Small intestine (tissue), 7 donors: ENCODE results near the gene IGF2R. TPM values are rescaled to one million over a fixed set of nuclear protein-coding genes. Genes with fewer than 3 reads are reported as not detected.

Experiments
- DNase-seq, 2 donors: peaks; one replicate each; pipeline versions ENCODE4 v3.0.0 to v3.0.0-alpha.2; 2013
- FAIRE-seq: peaks from 2 replicates; lab custom pipeline; 2012; peaks lifted over from hg19 to GRCh38; lab: Jason Lieb, UNC
- H3K27ac ChIP-seq, 3 donors: one replicate each; pipeline ENCODE4 v1.5.1; 2013; ENCODE audit warnings: low read length in 2 of 3, mild to moderate bottlenecking in 2 of 3, control low read depth in 1 of 3, inconsistent platforms in 1 of 3, low read depth in 1 of 3, moderate library complexity in 1 of 3
- H3K27me3 ChIP-seq, 3 donors: one replicate each; pipeline ENCODE4 v1.6.1; 2013; ENCODE audit warnings: low read length in 3 of 3, inconsistent platforms in 1 of 3; ENCODE audit not compliant: control insufficient read depth in 3 of 3, insufficient read depth in 3 of 3
- H3K36me3 ChIP-seq, 3 donors: one replicate each; pipeline ENCODE4 v1.6.1; 2013; ENCODE audit warnings: low read length in 3 of 3, inconsistent platforms in 1 of 3, low read depth in 1 of 3, mild to moderate bottlenecking in 1 of 3, moderate library complexity in 1 of 3; ENCODE audit not compliant: control insufficient read depth in 3 of 3, insufficient read depth in 2 of 3
- H3K4me1 ChIP-seq, 3 donors: one replicate each; pipeline ENCODE4 v1.6.1; 2013; ENCODE audit warnings: low read length in 2 of 3, inconsistent platforms in 1 of 3, low read depth in 1 of 3, mild to moderate bottlenecking in 1 of 3, moderate library complexity in 1 of 3; ENCODE audit not compliant: control insufficient read depth in 3 of 3, insufficient read depth in 2 of 3
- H3K4me3 ChIP-seq, 3 donors: one replicate each; pipeline ENCODE4 v1.5.1; 2013; ENCODE audit warnings: low read length in 3 of 3, control low read depth in 1 of 3, inconsistent platforms in 1 of 3, low read depth in 1 of 3, mild to moderate bottlenecking in 1 of 3, moderate library complexity in 1 of 3
- H3K9me3 ChIP-seq, 2 donors: one replicate each; pipeline ENCODE4 v1.6.1; 2013; ENCODE audit warnings: low read depth in 1 of 2, low read length in 1 of 2; ENCODE audit not compliant: control insufficient read depth in 2 of 2, insufficient read depth in 1 of 2
- WGBS, 3 donors: extraction: QIAGEN DNeasy Blood & Tissue Kit; methylation state at CpG; one replicate each; pipeline ENCODE4 v1.1.7; 2013; 5-methylcytosine and 5-hydroxymethylcytosine counted together
- polyA plus RNA-seq, 4 donors: library from polyadenylated mRNA; stranded (reverse) in 3 of 4; unstranded in 1 of 4; fragments of 200-250 nt in 3 of 4; fragments of 120-200 nt in 1 of 4; gene quantifications; one replicate each; pipeline versions ENCODE4 v1.2.1 to v1.2.3, GENCODE V29; 2013
- donor health status: healthy with polysubstance abuse.
- donor health status: control.
- donor health status: control.
- donor health status: Bipolar disorder and iron deficiency.
- donor health status: healthy.

The IGF2R gene
- polyA plus RNA-seq, 4 donors: 4.9 to 111 (median 14.7) TPM

- FAIRE-seq: no peak
These were observed 37.1 kb downstream of the IGF2R start for GRCh38 chr6:160005861-160006540.

GRCh38 chr6:160007145-160007544 lies 38.3 kb downstream of the IGF2R start:
- Histone ChIP-seq H3K27ac (no peak overlapping the region), H3K4me3 (no peak overlapping the region), H3K9me3 (peaks cover 0 to 14% of the 10 kb centered on the region in 2 donors), H3K4me1 (peaks cover 0 to 5% (median 2%) of the 10 kb centered on the region in 3 donors), H3K36me3 (peaks cover 0 to 28% (median 4%) of the 10 kb centered on the region in 3 donors), H3K27me3 (no peaks in the 10 kb centered on the region)
- WGBS, 3 donors: 88 to 94% (median 93%) methylated on average over 1 of the region's 1 CpG
- DNase-seq (no peak), FAIRE-seq (no peak)

More at GRCh38 chr6:160005861-160006540, 37.1 kb downstream of the IGF2R start:
- H3K36me3 ChIP-seq: peaks cover 0 to 24% (median 2%) of the 10 kb centered on the region in 3 donors
- 61 to 83% (median 82%) methylated on average over 54 to 57 of the region's 57 CpGs for WGBS, 3 donors
- peaks cover 0 to 14% of the 10 kb centered on the region in 2 donors for H3K9me3 ChIP-seq
- peak in 1 of 2 donors; percentile 55 for DNase-seq
- H3K4me3 ChIP-seq: no peak overlapping the region
- no peaks in the 10 kb centered on the region for H3K27me3 ChIP-seq
- H3K27ac ChIP-seq: no peak overlapping the region
- H3K4me1 ChIP-seq: peaks cover 0 to 5% (median 2%) of the 10 kb centered on the region in 3 donors

GRCh38 chr6:160007611-160008010 lies 38.7 kb downstream of the IGF2R start:
- H3K9me3 ChIP-seq: peaks cover 0 to 14% of the 10 kb centered on the region in 2 donors
- H3K4me3 ChIP-seq: no peak overlapping the region
- WGBS, 3 donors: 39 to 72% (median 67%) methylated on average over 2 of the region's 2 CpGs
- no peaks in the 10 kb centered on the region for H3K27me3 ChIP-seq
- H3K4me1 ChIP-seq: peaks cover 0 to 5% (median 2%) of the 10 kb centered on the region in 3 donors
- FAIRE-seq (peak; percentile 10), DNase-seq (no peak)
- H3K27ac ChIP-seq: no peak overlapping the region
- peaks cover 0 to 32% (median 4%) of the 10 kb centered on the region in 3 donors for H3K36me3 ChIP-seq

- peaks cover 3 to 28% (median 7%) of the 10 kb centered on the region in 3 donors for H3K36me3 ChIP-seq
- 60 to 90% (median 84%) methylated on average over 8 of the region's 8 CpGs for WGBS, 3 donors
- H3K4me1 ChIP-seq: peaks cover 0 to 5% (median 2%) of the 10 kb centered on the region in 3 donors
- H3K4me3 ChIP-seq: no peak overlapping the region
- no peaks in the 10 kb centered on the region for H3K27me3 ChIP-seq
- FAIRE-seq: no peak
- DNase-seq: peak in 1 of 2 donors; percentile 9
- H3K27ac ChIP-seq: no peak overlapping the region
- peaks cover 0 to 4% of the 10 kb centered on the region in 2 donors for H3K9me3 ChIP-seq
These were observed 41.2 kb downstream of the IGF2R start for GRCh38 chr6:160010067-160010466.

GRCh38 chr6:160013987-160014868 lies 45.3 kb downstream of the IGF2R start:
- H3K27me3 ChIP-seq: no peaks in the 10 kb centered on the region
- H3K4me1 ChIP-seq: no peaks in the 10 kb centered on the region
- peak overlapping the region in 1 of 3 donors; percentile 4 for H3K27ac ChIP-seq
- H3K36me3 ChIP-seq: peaks cover 3 to 33% (median 10%) of the 10 kb centered on the region in 3 donors
- DNase-seq (peak in 1 of 2 donors; percentile 9), FAIRE-seq (no peak)
- H3K4me3 ChIP-seq: no peak overlapping the region
- 56 to 69% (median 60%) methylated on average over 4 of the region's 4 CpGs for WGBS, 3 donors
- H3K9me3 ChIP-seq: peaks cover 0 to 13% of the 10 kb centered on the region in 2 donors

- 68 to 75% (median 70%) methylated on average over 2 of the region's 2 CpGs for WGBS, 3 donors
- Histone ChIP-seq H3K27ac (no peak overlapping the region), H3K4me1 (no peaks in the 10 kb centered on the region), H3K4me3 (no peak overlapping the region), H3K36me3 (peaks cover 3 to 33% (median 10%) of the 10 kb centered on the region in 3 donors), H3K9me3 (peaks cover 0 to 13% of the 10 kb centered on the region in 2 donors), H3K27me3 (no peaks in the 10 kb centered on the region)
- FAIRE-seq: no peak
- no peak for DNase-seq
These were observed 45.9 kb downstream of the IGF2R start for GRCh38 chr6:160014869-160015182.

- 75 to 87% (median 75%) methylated on average over 10 of the region's 10 CpGs for WGBS, 3 donors
- H3K4me3 ChIP-seq: no peak overlapping the region
- no peak for FAIRE-seq
- no peak overlapping the region for H3K27ac ChIP-seq
- H3K36me3 ChIP-seq: peaks cover 3 to 28% (median 7%) of the 10 kb centered on the region in 3 donors
- H3K4me1 ChIP-seq: no peaks in the 10 kb centered on the region
- no peaks in the 10 kb centered on the region for H3K27me3 ChIP-seq
- peak in 1 of 2 donors; percentile 6 for DNase-seq
- peaks cover 0 to 13% of the 10 kb centered on the region in 2 donors for H3K9me3 ChIP-seq
These were observed 47.1 kb downstream of the IGF2R start for GRCh38 chr6:160015778-160016684.
